HG03469 (cell line): Measurements from ENCODE around the gene CASR.
"Not testable (repeated sequence)": the region's sequence is repeated elsewhere in the genome, so short reads cannot be mapped to it uniquely, and the experiment has no call there.

ENCODE experiments used
- ATAC-seq: cut with Tn5 transposase; IDR thresholded peaks from one replicate; pipeline ENCODE4 v1.9.1; 2021; ENCODE audit warnings: mild to moderate bottlenecking, moderate library complexity, moderate number of reproducible peaks; ENCODE audit not compliant: unreplicated experiment

Gene CASR

GRCh38 chr3:122183521-122183892 lies at the start of gene CASR:
CASR (plus strand) TSS chr3:122183668; CDS start chr3:122254190, 70,522 bp downstream.
- ATAC-seq, result no peak

GRCh38 chr3:122146466-122146865 lies 37.0 kb upstream of the CASR start:
- ATAC-seq, result peak; percentile 59

- ATAC-seq, result no peak
Observed at GRCh38 chr3:122148941-122149627, 34.4 kb upstream of the CASR start.

- ATAC-seq, result no peak
Observed at GRCh38 chr3:122151480-122151879, 32.0 kb upstream of the CASR start.

- ATAC-seq, result not testable (repeated sequence)
Observed at GRCh38 chr3:122164983-122165382, 18.5 kb upstream of the CASR start.

GRCh38 chr3:122167630-122168029 lies 15.8 kb upstream of the CASR start:
- no peak for ATAC-seq

GRCh38 chr3:122168044-122168443 lies 15.4 kb upstream of the CASR start:
- ATAC-seq, result no peak

- ATAC-seq, result no peak
Observed at GRCh38 chr3:122169911-122170310, 13.6 kb upstream of the CASR start.

- not testable (repeated sequence) for ATAC-seq
Observed at GRCh38 chr3:122171361-122171760, 12.1 kb upstream of the CASR start.

GRCh38 chr3:122178711-122179110 lies 4.8 kb upstream of the CASR start:
- ATAC-seq, result no peak

GRCh38 chr3:122183893-122184590 lies 574 bp downstream of the CASR start:
- ATAC-seq, result no peak

GRCh38 chr3:122184591-122184929 lies 1.1 kb downstream of the CASR start:
- no peak for ATAC-seq

GRCh38 chr3:122186372-122186771 lies 2.9 kb downstream of the CASR start:
- ATAC-seq, result no peak

- no peak for ATAC-seq
Observed at GRCh38 chr3:122188737-122189136, 5.3 kb downstream of the CASR start.

- no peak for ATAC-seq
Observed at GRCh38 chr3:122189357-122189756, 5.9 kb downstream of the CASR start.

GRCh38 chr3:122190525-122190924 lies 7.1 kb downstream of the CASR start:
- no peak for ATAC-seq

- ATAC-seq, result no peak
Observed at GRCh38 chr3:122198966-122199365, 15.5 kb downstream of the CASR start.

GRCh38 chr3:122199552-122199951 lies 16.1 kb downstream of the CASR start:
- no peak for ATAC-seq

GRCh38 chr3:122200661-122201060 lies 17.2 kb downstream of the CASR start:
- ATAC-seq, result no peak

- ATAC-seq, result not testable (repeated sequence)
Observed at GRCh38 chr3:122201476-122201875, 18.0 kb downstream of the CASR start.

GRCh38 chr3:122208579-122208978 lies 25.1 kb downstream of the CASR start:
- no peak for ATAC-seq

GRCh38 chr3:122213650-122214049 lies 30.2 kb downstream of the CASR start:
- ATAC-seq, result no peak

- no peak for ATAC-seq
Observed at GRCh38 chr3:122214711-122215110, 31.2 kb downstream of the CASR start.
